NB4 (cell line): Measurements from ENCODE around the gene EVI2A.

Experiments used
- CTCF ChIP-seq: IDR thresholded peaks from one replicate; pipeline ENCODE4 v1.5.1; 2012; ENCODE audit warnings: low read depth, low read length
- MYC ChIP-seq: IDR thresholded peaks from 2 replicates; pipeline ENCODE4 v1.6.1; 2011; ENCODE audit warnings: low read depth, low read length

- TF ChIP-seq CTCF = no peak
- no peak for TF ChIP-seq MYC
Measured at GRCh38 chr17:31296142-31296541, 25.3 kb downstream of the EVI2A start.
